Hippocampal formation (tissue), 2 donors: ENCODE measurements around the gene DTL.
"Not testable (repeated sequence)": the region's sequence is repeated elsewhere in the genome, so short reads cannot be mapped to it uniquely, and the experiment has no call there.

Experiments
- DNase-seq, 2 donors: peaks; one replicate each; lab custom pipeline; 2025; lab: John Stamatoyannopoulos, UW

The DTL gene

DNA sequence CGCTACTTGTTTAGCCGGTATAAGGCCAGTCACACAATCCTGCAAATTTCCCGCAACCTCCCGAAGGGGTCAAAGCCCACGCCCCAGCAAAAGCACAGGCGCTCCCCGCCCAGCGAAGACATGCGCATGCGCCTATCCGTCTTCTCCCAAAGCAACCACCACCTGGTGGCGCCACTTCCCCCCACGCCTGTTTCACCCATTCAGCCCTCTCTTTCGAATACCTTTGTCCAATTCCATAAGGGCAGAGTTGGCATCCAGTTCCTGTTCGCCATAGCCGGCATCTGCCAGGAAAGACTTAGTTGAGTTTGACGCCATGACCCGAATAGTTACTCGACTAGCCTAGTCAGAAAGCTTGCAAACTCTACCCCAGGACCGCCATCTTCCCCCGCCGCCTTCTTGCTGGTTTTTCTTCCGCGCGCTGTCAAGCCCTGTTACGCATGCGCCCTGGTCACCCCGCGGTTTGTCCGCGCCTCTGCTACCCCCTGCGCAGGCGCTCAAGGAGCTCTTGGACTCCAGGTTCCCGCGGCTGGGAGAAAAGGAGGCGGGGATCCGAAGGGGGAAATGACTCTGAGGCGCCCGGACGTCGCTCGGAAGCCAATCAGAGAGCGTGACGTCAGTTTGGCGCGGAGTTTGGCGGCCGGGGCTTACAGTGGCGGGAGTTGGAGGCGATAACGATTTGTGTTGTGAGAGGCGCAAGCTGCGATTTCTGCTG lies at the start of gene DTL, which contains the start of gene INTS7:
TSS of gene DTL (plus strand) at position 626 of the 712 bp plus-strand sequence. CDS start 143 bp downstream, outside the sequence.
TSS of gene INTS7 (minus strand) at position 435 of the 712 bp plus-strand sequence. CDS start at position 315, 120 bp downstream.
- peak; percentile 97 to 98 for DNase-seq

DNA sequence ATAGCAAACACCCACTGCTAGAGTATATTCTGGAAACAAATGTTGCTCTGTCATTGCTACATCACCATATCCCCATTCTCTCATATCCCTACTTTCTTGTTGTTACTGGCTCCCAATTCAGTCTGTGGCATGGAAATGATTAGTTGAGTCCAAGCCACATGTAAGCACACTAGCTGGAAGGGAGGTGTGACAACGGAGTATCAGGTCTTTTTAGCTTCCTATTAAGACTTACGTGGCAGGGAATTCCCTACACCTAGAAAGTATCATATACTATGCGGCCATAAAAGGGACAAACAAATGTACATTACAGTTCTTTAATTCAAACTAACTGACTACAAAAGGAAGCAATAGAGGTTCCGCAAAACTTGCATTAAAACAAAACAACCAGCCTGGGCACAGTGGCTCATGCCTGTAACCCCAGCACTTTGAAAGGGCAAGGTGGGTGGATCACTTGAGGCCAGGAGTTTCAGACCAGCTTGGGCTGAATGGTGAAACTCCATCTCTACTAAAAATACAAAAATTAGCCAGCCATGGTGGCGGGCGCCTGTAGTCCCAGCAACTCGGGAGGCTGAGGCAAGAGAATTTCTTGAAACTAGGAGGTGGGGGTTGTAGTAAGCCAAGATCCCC lies 48.8 kb upstream of the DTL start:
- no peak for DNase-seq

DNA sequence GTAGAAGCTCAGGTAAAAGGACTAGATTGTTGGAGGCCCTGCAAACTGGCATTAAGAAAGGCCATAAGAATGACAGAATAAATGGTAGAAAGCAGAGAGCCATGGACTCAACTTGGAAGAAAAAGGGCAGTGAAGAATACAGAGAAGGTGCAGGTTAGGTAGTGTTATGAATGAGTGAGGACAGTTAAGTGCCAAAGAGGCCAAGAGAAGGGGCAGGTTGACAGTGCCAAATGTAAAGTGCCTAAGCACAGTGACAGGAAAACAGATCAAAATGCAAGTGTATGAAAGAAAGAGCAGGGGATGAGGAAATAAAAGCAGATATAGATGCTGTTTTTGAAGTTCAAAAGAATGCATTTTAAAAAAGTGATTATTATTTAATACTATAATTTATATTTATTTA lies 43.9 kb upstream of the DTL start:
- no peak for DNase-seq

DNA sequence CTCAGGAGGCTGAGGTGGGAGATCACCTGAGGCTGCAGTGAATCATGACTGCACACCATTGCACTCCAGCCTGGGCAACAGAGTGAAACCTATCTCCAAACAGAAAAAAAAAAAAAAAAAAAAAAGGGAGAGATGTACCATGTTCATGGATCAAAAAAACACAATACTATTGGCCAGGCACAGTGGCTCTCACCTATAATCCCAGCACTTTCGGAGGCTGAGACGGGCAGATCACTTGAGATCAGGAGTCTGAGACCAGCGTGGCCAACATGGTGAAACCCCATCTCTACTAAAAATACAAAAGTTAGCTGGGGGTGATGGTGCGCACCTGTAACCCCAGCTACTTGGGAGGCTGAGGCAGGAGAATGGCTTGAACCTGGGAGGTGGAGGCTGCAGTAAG lies 38.1 kb upstream of the DTL start:
- not testable (repeated sequence) for DNase-seq

DNA sequence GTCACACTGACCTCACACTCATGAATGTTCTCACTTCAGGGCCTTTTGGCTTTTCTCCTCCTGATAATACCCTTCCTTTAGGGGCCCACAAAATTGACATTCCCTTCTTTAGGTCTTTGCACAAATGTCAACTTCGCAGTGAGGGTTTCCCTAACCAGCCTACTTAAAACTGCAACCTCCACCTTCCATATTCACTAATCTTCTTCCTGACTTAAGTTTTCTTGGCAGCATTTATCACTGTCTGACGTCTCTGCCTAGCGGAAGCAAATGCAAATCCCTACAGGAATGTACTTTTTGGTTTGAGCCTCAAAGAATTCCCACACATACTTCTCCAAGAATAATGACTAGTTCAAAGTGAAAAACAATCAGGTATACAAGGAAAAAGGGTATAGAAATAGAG lies 33.0 kb upstream of the DTL start:
- no peak for DNase-seq

DNA sequence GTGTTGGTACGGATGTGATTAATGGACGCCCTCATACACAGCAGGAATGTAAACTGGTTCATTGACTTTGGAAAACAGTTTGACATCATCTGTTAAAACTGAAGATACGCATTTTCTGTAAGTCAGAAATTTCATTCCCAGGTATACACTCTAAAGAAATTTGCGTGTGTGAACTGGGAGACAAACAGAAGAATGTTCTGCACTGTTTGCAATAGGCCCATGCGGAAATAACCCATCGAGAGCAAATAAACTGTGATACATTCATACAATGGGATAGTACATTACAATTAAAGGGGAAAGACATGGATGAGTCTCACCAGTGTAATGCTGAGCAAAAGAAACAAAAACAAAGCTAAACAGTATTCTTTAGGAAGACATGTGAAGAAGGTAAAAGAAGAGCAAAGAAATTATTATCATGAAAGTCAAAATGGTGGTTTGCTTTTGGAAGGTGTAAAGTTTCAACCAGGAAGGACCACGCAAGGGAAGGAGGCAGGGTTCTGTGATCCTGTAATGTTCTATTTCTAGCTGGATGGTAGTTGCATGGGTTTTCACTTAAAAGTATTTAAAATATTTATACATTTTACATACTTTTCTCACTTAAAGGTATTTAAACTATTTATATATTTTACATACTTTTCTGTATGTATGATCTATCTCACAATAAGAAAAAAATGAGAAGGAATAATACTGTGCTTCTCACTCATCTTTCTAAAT lies 30.5 kb upstream of the DTL start:
- DNase-seq = no peak

DNA sequence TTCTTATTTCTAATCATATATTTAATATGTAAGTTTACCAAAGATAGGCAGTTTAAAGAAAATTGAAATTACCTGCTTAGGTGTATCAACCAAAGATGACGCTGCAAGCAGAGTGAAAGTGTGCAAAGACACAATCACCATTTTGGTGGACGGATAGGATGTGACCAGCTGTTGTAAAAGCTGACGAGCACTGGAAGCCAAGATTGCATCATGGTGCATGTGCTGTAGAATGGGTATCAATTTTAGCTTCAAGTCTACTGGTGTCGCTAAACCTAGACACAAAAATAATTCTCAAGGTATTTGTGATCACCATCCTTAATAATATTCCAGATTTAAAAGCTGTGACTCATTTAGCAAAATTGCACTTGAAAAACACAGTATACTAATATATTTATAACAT lies 28.4 kb upstream of the DTL start:
- no peak for DNase-seq

- no peak for DNase-seq
These were observed 27.7 kb upstream of the DTL start for GRCh38 chr1:212007886-212008285.

DNA sequence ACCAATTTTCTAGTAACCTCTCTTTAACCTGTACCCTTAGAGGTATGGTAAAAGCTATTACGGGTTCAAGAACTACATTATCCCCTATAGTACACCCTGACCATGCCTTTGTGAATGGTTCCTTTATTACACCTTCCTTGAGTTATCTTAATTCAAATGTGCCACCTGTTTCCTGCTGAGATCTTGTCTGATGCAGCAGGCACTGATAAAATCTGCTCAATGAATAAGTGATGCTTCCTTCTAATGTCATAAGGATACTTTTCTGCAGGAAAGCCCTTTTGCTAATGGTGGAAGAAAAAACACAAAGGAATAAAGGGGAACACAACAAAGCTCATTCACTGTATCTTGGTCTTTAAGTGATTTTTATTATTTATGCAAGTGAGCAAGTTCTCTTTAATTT lies 26.0 kb upstream of the DTL start:
- no peak for DNase-seq

DNA sequence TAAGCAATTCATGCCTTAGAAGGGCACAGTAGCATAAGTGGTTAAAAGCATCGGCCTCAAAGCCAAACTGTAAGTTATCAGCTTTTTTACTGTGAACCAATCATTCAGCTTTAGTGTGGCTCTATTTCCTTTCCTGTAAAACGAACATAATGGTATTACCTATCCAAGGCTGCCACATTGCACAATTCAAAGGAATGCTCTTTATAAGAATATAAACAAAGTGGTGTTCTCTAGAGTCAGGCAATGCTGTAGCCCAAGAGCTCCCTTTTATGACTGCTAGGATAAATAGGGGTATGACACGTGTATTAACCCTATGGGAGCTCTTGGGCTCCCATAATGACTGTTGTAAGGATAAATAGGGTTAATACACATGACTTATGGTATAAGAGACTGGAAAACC lies 25.5 kb upstream of the DTL start:
- no peak for DNase-seq

DNA sequence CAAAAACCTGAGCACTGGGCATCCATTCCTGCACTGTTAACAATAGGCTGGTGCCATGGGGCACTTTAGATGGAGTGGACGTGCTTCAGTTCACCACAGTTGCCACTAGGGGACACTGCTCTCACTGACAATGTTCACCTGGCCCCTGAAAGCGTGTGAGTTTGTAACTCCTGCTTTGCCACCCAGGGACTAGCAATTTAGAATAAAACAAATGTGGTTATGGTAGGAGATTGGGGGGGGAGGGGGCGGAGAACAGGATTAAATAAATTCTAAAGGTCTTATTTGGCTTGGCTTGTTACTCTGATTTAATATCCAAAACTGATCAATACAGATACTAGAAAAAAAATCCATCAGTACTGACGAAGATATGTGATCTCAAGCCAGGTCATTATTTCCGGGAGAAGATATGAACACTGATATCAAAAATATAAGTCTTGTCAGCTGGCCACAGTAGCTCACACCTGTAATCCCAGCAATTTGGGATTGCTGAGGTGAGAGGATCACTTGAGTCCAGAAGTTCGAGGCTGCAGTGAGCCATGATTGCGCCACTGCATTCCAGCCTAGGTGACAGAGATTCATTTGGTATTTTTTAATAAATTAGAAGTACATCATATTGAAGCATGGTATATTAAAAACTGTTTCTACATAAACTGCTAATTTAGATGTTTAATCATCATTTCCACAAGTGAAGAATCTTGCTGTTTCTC lies 23.4 kb upstream of the DTL start:
- peak; percentile 15 to 28 for DNase-seq

- DNase-seq = no peak
These were observed 21.9 kb upstream of the DTL start for GRCh38 chr1:212013672-212014071.

DNA sequence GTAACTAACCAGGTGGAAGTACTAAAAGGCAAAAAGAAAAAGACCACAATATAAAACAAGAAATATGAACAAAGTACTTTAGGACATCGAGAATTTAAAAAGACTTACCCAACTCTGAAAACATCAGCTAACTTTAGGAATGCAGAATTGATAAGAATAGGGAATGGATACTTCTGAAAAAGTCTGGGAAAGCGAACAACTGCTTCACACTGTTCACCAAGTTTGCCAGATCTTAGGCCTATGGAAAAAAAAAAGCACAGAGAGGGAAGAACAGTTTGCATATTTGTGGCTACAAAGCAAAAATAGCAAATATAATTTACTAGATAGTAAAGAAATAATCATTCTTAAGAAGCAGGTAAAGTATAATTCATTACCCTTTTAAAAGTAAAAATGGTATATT lies 14.6 kb upstream of the DTL start:
- DNase-seq = no peak

DNA sequence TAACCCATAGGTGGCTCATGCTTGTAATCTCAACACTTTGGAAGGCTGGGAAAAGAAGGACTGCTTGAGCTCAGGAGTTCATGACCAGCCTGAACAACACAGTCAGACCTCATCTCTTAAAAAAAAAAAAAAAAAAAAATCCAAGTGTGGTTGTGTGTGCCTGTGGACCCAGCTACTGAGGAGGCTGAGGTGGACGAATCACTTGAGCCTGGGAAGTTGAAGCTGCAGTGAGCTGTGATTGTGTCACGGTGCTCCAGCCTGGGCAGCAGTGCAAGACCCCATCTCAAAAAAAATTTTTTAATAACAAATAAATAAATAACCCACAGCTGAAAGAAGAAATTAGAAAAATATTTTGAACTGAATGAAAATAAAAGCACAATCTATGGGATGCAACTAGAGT lies 14.0 kb upstream of the DTL start:
- no peak for DNase-seq

DNA sequence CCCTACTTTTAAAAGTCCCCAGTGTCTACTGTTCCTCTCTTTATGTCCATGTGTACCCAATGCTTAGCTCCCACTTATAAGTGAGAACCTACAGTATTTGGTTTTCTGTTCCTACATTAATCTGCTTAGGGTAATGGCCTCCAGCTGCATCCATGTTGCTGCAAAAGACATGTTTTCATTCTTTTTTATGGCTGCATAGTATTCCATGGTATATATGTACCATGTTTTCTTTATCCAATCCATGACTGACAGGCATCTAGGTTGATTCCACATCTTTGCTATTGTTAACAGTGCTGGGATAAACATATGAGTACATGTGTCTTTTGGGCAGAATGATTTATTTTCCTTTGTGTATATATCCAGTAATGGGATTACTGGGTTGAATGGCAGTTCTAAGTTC lies 12.6 kb upstream of the DTL start:
- DNase-seq = not testable (repeated sequence)

DNA sequence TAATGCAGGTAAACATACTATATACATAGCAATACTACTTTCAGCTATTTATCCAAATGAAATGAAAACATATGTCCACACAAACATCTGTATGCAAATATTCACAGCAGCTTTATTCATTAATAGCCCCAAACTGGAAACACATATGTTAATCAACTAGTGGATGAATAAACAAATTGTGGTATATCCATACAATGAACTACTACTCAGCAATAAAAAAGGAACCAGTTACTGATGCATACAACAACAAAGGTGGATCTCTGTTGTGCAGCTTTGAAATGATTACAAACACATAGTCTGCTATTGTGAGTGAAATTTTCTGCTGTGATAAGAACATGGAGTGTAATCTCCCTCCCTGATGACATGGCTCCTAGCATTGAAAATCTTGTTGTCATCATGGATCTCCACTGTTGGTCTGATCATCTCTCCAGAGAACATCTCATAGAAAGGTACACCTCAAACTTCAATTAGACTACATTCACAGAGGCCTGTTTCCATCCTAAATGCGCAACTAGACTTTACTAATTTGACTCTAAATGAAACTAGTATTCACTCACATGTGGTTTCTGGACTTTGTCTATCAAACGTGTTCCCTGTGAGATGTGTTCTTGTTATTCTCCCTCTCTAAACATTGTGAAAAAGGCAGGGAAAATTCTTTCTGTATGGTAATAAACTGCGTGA lies 10.9 kb upstream of the DTL start:
- DNase-seq = no peak

GRCh38 chr1:212027727-212028126 lies 7.8 kb upstream of the DTL start:
- DNase-seq = not testable (repeated sequence)

GRCh38 chr1:212030936-212031528 lies 4.5 kb upstream of the DTL start:
- no peak for DNase-seq

DNA sequence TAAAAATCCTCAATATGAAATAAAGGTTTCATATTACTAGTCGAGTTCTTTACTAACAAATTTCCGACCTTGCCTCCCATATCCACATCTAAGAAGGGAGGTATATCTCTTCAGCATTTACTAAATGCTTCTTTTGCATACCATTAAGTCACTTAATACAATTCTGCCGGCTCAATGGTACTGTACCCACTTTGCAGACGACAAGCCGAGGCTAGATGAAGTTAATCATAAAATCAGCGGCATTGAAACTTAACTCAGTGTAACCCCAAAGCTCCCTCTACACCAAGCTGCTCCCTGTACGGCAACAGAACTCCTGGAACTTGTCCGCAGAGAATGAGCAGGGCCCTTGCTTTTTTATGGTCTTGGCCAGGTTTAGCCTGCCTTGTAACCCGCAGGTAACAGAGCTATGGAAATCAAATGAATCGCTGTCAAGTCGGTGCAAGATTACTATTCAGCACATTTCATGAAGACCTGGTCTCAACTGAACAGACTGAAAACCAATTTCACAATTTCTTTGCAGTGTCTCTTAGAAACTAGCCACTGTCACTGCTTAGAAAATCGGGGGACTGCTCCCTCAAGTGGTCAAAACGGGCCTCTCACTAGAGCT lies 929 bp upstream of the DTL start:
- DNase-seq = no peak

DNA sequence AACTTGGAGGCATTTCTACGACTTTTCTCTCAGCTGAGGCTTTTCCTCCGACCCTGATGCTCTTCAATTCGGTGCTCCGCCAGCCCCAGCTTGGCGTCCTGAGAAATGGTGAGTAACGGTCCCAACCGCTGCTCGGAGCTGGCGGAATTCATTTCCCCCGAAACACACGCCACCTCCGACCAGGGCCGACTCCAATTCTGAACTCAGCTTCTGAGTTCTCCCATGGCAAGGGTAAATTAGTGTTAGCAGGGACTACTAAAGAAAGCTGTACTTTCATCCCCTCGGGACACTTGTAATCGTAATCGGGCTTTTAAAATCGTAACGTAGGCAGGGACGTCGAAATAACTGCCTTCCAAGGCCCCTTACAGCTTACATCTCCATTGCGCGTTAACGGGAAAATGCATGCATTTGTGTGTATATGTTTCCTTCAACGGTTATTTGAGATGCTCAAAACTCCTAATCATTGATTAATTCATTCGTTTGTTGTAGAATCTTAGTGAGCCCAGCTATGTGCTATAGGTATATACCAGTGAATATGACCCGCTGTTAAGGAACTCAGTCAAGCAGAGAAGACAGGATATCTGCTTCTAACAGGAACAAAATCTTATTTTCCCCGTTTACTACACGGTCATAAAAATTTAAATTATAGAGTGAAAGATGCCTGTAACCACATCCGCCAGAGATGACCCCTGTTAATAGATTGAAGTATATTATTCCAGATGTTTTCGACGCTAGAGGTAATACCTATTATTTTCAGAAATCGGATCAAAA lies 472 bp downstream of the DTL start:
- no peak for DNase-seq
